HCT116 (cell line): ENCODE data around the gene TRIM31. TPM values are rescaled to one million over a fixed set of nuclear protein-coding genes. Genes with fewer than 3 reads are reported as not detected.

ENCODE experiments used
- ATAC-seq: fragments of 200-7000 bp; cut with Tn5 transposase; 2 replicates; pipeline ENCODE4 v1.9.1; 2020; ENCODE audit warnings: mild to moderate bottlenecking, moderate library complexity
- BruUV-seq: library from RNA; stranded (reverse); fragments of 400-500 nt; replicated peaks from 2 replicates; lab custom pipeline; 2021; lab: Mats Ljungman, UMichigan
- CTCF ChIA-PET: fragments of 300-600 bp; sonication (Branson Sonifier 250); formaldehyde crosslinking; loops from one replicate; lab custom pipeline; 2021; ENCODE audit warnings: antibody characterized with exemption; lab: Charles Lee
- POLR2A ChIA-PET: fragments of 300-600, 350-600 bp; sonication (Branson Sonifier 250); formaldehyde crosslinking; loops from one replicate; lab custom pipeline; 2021; ENCODE audit warnings: antibody characterized with exemption; lab: Charles Lee
- RAD21 ChIA-PET, 2 experiments: fragments of 300-600 bp; sonication (Branson Sonifier 250); formaldehyde crosslinking; loops; one replicate each; lab custom pipeline; 2023; ENCODE audit warnings: low total read pairs in 2 of 2; ENCODE audit not compliant: uncharacterized antibody in 2 of 2, unreplicated experiment in 2 of 2, low non-redundant PET in 1 of 2; lab: Charles Lee
- DNase-seq: peaks from one replicate; pipeline ENCODE4 v3.0.0-alpha.2; 2010; ENCODE audit warnings: low read depth, low spot score
- H2AFZ ChIP-seq: fragments of 200-600 bp; shearing (Covaris generic), sonication (generic); 2 replicates; pipeline ENCODE4 v1.6.1; 2017; ENCODE audit warnings: low read depth, mixed run types, mixed read lengths, antibody characterized with exemption, low read length; ENCODE audit not compliant: poor library complexity, severe bottlenecking
- H3K27ac ChIP-seq: 2 replicates; pipeline ENCODE4 v1.5.1; 2012; ENCODE audit warnings: low read depth, low read length
- H3K27me3 ChIP-seq: fragments of 200-600 bp; sonication (generic); 2 replicates; pipeline ENCODE4 v1.6.1; 2016; ENCODE audit warnings: mixed run types, low read length, mixed read lengths; ENCODE audit not compliant: insufficient read depth
- H3K36me3 ChIP-seq, 2 experiments: fragments of 200-500 bp in 1 of 2; fragments of 200-600 bp in 1 of 2; sonication (Bioruptor generic) in 1 of 2; sonication (generic) in 1 of 2; 2 replicates each; pipeline versions ENCODE4 v1.5.1 to v1.6.1; 2014 to 2016; ENCODE audit warnings: low read length in 2 of 2, inconsistent platforms in 1 of 2, mixed read lengths in 1 of 2, mixed run types in 1 of 2; ENCODE audit not compliant: insufficient read depth in 2 of 2, control insufficient read depth in 1 of 2
- H3K4me1 ChIP-seq, 2 experiments: fragments of 200-600 bp in 1 of 2; sonication (generic) in 1 of 2; 2 replicates each; pipeline versions ENCODE4 v1.5.1 to v1.6.1; 2012 to 2017; ENCODE audit warnings: low read length in 2 of 2, inconsistent platforms in 1 of 2, mild to moderate bottlenecking in 1 of 2, mixed read lengths in 1 of 2, mixed run types in 1 of 2, moderate library complexity in 1 of 2; ENCODE audit not compliant: insufficient read depth in 2 of 2, control insufficient read depth in 1 of 2
- H3K4me2 ChIP-seq: fragments of 200-600 bp; sonication (generic); 2 replicates; pipeline ENCODE4 v1.6.1; 2017; ENCODE audit warnings: mixed run types, low read length, mixed read lengths
- H3K4me3 ChIP-seq, 2 experiments: fragments of 200-600 bp in 1 of 2; sonication (generic) in 1 of 2; replicated peaks in 1 of 2; 2 replicates each; pipeline ENCODE4 v1.5.1; 2011 to 2016; ENCODE audit warnings: low read length in 2 of 2, control low read depth in 1 of 2, low read depth in 1 of 2, mild to moderate bottlenecking in 1 of 2, mixed read lengths in 1 of 2, mixed run types in 1 of 2
- H3K79me2 ChIP-seq: fragments of 200-600 bp; sonication (generic); 2 replicates; pipeline ENCODE4 v1.6.1; 2017; ENCODE audit warnings: mild to moderate bottlenecking, mixed run types, low read length, moderate library complexity, mixed read lengths; ENCODE audit not compliant: insufficient read depth
- H3K9ac ChIP-seq: fragments of 200-600 bp; sonication (generic); 2 replicates; pipeline ENCODE4 v1.6.1; 2016; ENCODE audit warnings: low read length, mixed read lengths
- H3K9me2 ChIP-seq: fragments of 200-600 bp; sonication (generic), shearing (Covaris generic); 2 replicates; pipeline ENCODE4 v1.6.1; 2017; ENCODE audit warnings: mixed run types, mild to moderate bottlenecking, moderate library complexity; ENCODE audit not compliant: insufficient read depth
- H3K9me3 ChIP-seq, 2 experiments: fragments of 200-500 bp in 1 of 2; fragments of 200-600 bp in 1 of 2; sonication (Bioruptor generic) in 1 of 2; sonication (generic) in 1 of 2; 2 replicates each; pipeline ENCODE4 v1.6.1; 2014 to 2017; ENCODE audit warnings: low read length in 2 of 2, mixed read lengths in 2 of 2, inconsistent platforms in 1 of 2, low read depth in 1 of 2, mild to moderate bottlenecking in 1 of 2, mixed run types in 1 of 2, moderate library complexity in 1 of 2; ENCODE audit not compliant: control insufficient read depth in 1 of 2, insufficient read depth in 1 of 2
- H4K20me1 ChIP-seq: fragments of 200-600 bp; sonication (generic), shearing (Covaris generic); 2 replicates; pipeline ENCODE4 v1.6.1; 2017; ENCODE audit warnings: mixed run types, mild to moderate bottlenecking, moderate library complexity; ENCODE audit not compliant: insufficient read depth
- EGR1 ChIP-seq: IDR thresholded peaks from 2 replicates; pipeline ENCODE4 v1.6.1; 2012; ENCODE audit warnings: low read depth
- ELF1 ChIP-seq: IDR thresholded peaks from 2 replicates; pipeline ENCODE4 v1.6.1; 2012; ENCODE audit warnings: low read depth, borderline replicate concordance
- EZH2 ChIP-seq: fragments of 200-600 bp; sonication (generic); IDR thresholded peaks from 2 replicates; pipeline ENCODE4 v1.6.1; 2017; ENCODE audit warnings: antibody characterized with exemption, mixed run types
- FOSL1 ChIP-seq: IDR thresholded peaks from 2 replicates; pipeline ENCODE4 v1.6.1; 2012; ENCODE audit warnings: low read depth
- JUND ChIP-seq: IDR thresholded peaks from 2 replicates; pipeline ENCODE4 v1.6.1; 2012
- POLR2A ChIP-seq: IDR thresholded peaks from 2 replicates; pipeline ENCODE4 v1.7.0; 2011; ENCODE audit warnings: borderline replicate concordance; ENCODE audit not compliant: insufficient read depth, insufficient read length; ENCODE audit errors: extremely low read depth
- POLR2AphosphoS5 ChIP-seq: IDR thresholded peaks from 2 replicates; pipeline ENCODE4 v1.6.1; 2011; ENCODE audit warnings: mild to moderate bottlenecking, low read depth, low read length, moderate library complexity
- SIN3A ChIP-seq: IDR thresholded peaks from 2 replicates; pipeline ENCODE4 v1.6.1; 2012; ENCODE audit warnings: low read depth
- YY1 ChIP-seq: IDR thresholded peaks from 2 replicates; pipeline ENCODE4 v1.6.1; 2011; ENCODE audit warnings: low read length, low read depth, moderate library complexity, mild to moderate bottlenecking; ENCODE audit not compliant: insufficient replicate concordance; ENCODE audit errors: extremely low read depth
- ZFX ChIP-seq: fragments of 450-650 bp; IDR thresholded peaks from 2 replicates; pipeline ENCODE4 v1.6.1; 2017
- intact Hi-C: fragments of 100-400 bp; cut with micrococcal nuclease; formaldehyde crosslinking; loops from 2 replicates; pipeline ENCODE4 v1.10.0; 2022
- total RNA-seq: library from RNA; stranded (reverse); gene quantifications from one replicate; pipeline ENCODE4 v1.2.1, GENCODE V29; 2021; ENCODE audit not compliant: unreplicated experiment
- TF ChIP-seq, protein P1 (sequence below), 3 experiments: fragments of 200-600 bp in 1 of 3; sonication (generic) in 1 of 3; IDR thresholded peaks in 2 of 3; conservative IDR thresholded peaks in 1 of 3; 2 replicates each; pipeline ENCODE4 v1.5.1; 2012 to 2017; ENCODE audit warnings: low read depth in 2 of 3, low read length in 2 of 3, antibody characterized with exemption in 1 of 3, borderline replicate concordance in 1 of 3, control low read depth in 1 of 3, mild to moderate bottlenecking in 1 of 3, mixed read lengths in 1 of 3, mixed run types in 1 of 3, moderate library complexity in 1 of 3; ENCODE audit not compliant: insufficient read depth in 1 of 3
- TF ChIP-seq, protein P2 (sequence below): IDR thresholded peaks from 2 replicates; pipeline ENCODE4 v1.6.1; 2012
- TF ChIP-seq, protein P3 (sequence below): IDR thresholded peaks from 2 replicates; pipeline ENCODE4 v1.6.1; 2011; ENCODE audit warnings: mild to moderate bottlenecking, low read length, moderate library complexity; ENCODE audit not compliant: insufficient replicate concordance; ENCODE audit errors: extremely low read depth

Gene TRIM31
- total RNA-seq, 1 experiment from 2014 or later = not detected

GRCh38 chr6:30075790-30076732, 36.8 kb downstream of the TRIM31 start (continued):
- TF ChIP-seq, protein P1, sequence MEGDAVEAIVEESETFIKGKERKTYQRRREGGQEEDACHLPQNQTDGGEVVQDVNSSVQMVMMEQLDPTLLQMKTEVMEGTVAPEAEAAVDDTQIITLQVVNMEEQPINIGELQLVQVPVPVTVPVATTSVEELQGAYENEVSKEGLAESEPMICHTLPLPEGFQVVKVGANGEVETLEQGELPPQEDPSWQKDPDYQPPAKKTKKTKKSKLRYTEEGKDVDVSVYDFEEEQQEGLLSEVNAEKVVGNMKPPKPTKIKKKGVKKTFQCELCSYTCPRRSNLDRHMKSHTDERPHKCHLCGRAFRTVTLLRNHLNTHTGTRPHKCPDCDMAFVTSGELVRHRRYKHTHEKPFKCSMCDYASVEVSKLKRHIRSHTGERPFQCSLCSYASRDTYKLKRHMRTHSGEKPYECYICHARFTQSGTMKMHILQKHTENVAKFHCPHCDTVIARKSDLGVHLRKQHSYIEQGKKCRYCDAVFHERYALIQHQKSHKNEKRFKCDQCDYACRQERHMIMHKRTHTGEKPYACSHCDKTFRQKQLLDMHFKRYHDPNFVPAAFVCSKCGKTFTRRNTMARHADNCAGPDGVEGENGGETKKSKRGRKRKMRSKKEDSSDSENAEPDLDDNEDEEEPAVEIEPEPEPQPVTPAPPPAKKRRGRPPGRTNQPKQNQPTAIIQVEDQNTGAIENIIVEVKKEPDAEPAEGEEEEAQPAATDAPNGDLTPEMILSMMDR (IDR thresholded peaks at IDR 0.05 in 2 of 3, conservative IDR thresholded peaks at IDR 0.05 in 1 of 3; ENCODE audit: borderline replicate concordance in 1 of 3, insufficient read depth in 1 of 3, low read depth in 2 of 3, low read length in 2 of 3) = peak; percentile 37 to 70 (median 67); a peak in 4 of 6 replicates

GRCh38 chr6:30075094-30075789, 37.6 kb downstream of the TRIM31 start, which contains the start of gene RNF39:
Gene RNF39, minus strand, starts transcription at chr6:30075769. Its CDS starts 184 bp downstream, at chr6:30075585.
- BruUV-seq = no TSS peak
- intact Hi-C loops = no loop called here
- no peaks in the 10 kb centered on the region for H3K27me3 ChIP-seq
- no peaks in the 10 kb centered on the region for H3K9me3 ChIP-seq
- no peak for DNase-seq
- no peaks in the 10 kb centered on the region for H3K9me2 ChIP-seq
- TF ChIP-seq ZFX = no peak
- no peak for TF ChIP-seq ELF1
- TF ChIP-seq POLR2AphosphoS5 = no peak
- TF ChIP-seq YY1 = no peak
- TF ChIP-seq EGR1 = no peak
- TF ChIP-seq JUND = no peak
- TF ChIP-seq, protein P2, sequence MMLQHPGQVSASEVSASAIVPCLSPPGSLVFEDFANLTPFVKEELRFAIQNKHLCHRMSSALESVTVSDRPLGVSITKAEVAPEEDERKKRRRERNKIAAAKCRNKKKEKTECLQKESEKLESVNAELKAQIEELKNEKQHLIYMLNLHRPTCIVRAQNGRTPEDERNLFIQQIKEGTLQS = no peak
- no peak for TF ChIP-seq SIN3A
- no peak for TF ChIP-seq FOSL1
- TF ChIP-seq POLR2A = no peak
- no peak for TF ChIP-seq EZH2
- TF ChIP-seq, protein P3, sequence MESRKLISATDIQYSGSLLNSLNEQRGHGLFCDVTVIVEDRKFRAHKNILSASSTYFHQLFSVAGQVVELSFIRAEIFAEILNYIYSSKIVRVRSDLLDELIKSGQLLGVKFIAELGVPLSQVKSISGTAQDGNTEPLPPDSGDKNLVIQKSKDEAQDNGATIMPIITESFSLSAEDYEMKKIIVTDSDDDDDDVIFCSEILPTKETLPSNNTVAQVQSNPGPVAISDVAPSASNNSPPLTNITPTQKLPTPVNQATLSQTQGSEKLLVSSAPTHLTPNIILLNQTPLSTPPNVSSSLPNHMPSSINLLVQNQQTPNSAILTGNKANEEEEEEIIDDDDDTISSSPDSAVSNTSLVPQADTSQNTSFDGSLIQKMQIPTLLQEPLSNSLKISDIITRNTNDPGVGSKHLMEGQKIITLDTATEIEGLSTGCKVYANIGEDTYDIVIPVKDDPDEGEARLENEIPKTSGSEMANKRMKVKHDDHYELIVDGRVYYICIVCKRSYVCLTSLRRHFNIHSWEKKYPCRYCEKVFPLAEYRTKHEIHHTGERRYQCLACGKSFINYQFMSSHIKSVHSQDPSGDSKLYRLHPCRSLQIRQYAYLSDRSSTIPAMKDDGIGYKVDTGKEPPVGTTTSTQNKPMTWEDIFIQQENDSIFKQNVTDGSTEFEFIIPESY = no peak
- no peak within 1 kb of the TSS for H2AFZ ChIP-seq
- H3K4me3 ChIP-seq = peak within 1 kb of the TSS in 1 of 2 experiments; percentile 24; a peak in 1 of 4 replicates
- ATAC-seq = no peak
- ChIA-PET POLR2A (no interaction called here), RAD21 (no interaction called here), CTCF (no interaction called here)
- no peaks in the 10 kb centered on the region for H4K20me1 ChIP-seq
- no peaks in the 10 kb centered on the region for H3K36me3 ChIP-seq
- no peaks in the 10 kb centered on the region for H3K79me2 ChIP-seq
- peaks cover 11 to 19% of the 10 kb centered on the region in 2 experiments for H3K4me1 ChIP-seq
- H3K27ac ChIP-seq = peak within 1 kb of the TSS; percentile 38; the same call in 1 of the 2 replicates
- peak within 1 kb of the TSS; percentile 65 for H3K4me2 ChIP-seq
- peak within 1 kb of the TSS; percentile 34 for H3K9ac ChIP-seq
